GM18867 (cell line): ENCODE measurements around the gene PPP1R26.
"Not testable (repeated sequence)": the region's sequence is repeated elsewhere in the genome, so short reads cannot be mapped to it uniquely, and the experiment has no call there.

Experiments used
- ATAC-seq: cut with Tn5 transposase; IDR thresholded peaks from one replicate; pipeline ENCODE4 v1.9.1; 2021; ENCODE audit warnings: mild to moderate bottlenecking, moderate library complexity; ENCODE audit not compliant: unreplicated experiment

Gene PPP1R26

DNA sequence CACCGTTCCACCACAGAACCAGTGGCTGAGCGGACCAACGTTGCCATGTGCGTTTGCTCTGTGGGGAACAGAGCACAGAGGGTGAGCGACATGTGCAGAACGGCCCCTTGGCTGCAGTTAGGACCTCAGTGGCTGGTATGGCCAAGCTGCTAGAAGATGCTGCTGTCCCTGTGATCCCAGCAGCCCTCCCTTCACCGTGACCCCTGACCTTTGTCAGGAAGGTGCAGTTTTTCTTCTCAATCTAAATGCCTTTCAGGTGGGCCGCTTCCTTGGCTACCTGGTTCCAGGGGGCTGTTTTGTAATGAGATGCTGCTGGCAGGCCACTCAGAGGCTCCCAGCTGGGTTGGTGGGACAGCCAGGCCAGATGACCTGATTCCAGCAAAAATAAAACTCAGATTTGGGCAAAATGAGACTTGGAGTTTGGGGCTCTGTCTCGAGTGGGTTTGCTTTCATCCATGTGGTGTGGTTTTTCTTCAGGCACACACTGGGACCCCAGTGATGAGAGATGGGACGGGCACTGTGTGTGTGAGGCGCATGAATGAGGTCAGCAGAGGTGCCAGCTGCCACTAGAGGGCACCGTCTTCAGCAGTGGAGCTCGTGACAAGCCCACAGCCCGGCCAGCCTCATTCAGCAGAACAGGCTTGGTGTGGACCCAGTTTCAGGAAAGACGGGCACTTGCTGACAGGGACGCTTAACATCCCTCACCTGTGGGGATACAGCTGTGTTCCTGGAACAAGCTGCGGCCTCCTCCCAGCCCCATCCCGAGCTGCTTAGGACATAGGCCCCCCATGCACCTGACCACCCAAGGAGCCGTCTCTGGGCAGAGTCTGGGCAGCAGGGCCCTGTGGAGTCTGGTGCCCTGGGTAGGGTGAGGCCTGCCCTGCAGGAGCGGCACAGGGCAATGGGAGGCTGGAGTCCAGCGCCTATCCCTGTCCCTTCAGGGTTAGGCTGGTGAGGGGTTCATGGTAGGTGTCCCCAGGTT is 25.0 kb downstream of the PPP1R26 start:
- ATAC-seq = no peak

DNA sequence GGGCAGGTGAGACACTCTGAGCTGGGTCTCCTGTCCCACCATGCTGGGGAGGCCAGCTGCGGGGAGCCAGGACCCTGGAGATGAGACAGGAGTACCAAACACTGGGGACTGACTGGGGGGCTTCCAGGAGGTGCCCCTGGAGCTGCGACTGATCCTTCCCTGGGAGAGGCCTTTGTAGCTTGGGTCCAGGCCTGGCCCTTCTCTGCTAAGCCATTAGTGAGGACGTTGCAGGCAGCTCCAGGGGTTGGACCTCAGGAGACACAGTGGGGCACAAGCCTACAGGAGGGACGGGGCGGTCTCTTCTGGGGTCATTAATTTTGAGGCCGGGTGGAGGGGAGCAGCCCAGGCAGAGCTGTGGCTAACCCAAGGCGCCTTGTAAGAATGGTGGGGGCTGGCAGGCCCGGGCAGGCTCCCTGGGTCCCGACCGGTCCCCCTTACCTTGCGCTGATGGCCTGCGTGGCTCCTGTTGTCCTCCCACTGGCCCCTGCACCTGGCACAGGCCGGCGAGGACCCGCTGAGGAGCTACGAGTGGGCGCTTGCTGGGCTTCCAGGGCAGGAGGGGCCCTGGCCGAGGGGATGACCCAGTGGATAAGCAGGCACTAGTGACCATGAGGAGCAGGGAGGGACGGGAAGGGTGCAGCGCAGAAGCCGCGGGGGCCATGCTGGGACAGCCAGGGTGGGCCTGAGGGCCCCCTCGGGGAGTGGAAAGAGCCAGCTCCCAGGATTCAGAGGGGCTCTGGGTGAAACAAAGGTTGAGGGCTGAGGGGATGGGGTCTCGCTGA is 26.0 kb downstream of the PPP1R26 start:
- ATAC-seq = no peak

DNA sequence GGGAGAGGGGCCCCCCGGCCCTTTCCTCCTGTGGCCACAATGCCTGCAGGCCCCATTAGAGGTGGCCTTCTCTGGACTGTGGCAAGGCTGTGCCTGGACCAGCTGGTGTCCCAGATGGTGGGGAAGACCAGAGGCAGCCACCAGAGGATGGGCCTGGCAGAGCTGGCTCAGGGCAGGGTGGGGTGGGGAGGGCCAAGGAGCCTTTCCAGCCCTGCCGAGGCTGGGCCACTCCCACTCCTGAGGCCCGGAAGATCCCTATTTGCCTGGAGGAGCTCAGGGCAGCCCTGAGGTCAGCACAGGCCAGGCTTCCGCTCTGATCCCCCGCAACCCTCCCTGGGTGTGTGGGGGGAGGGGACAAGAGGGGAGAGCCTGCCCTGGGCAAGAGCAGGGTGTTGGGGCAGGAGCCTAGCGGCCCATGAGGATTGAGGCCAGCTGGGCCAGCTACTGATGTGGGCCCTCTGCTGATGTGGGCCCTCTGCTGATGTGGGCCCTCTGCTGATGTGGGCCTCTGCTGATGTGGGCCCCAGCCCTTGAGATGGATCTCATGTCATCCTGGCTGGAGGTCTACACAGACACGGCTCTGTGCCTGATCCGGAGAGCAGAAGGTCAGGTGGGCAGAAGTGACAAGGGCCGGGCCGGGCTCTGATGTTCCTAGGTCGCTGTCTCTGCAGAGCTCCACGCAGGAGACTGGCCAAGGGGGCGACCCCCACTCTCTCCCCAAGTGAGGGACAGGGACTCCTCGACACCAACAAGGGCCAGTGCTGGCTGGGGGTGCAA is 26.9 kb downstream of the PPP1R26 start:
- no peak for ATAC-seq

DNA sequence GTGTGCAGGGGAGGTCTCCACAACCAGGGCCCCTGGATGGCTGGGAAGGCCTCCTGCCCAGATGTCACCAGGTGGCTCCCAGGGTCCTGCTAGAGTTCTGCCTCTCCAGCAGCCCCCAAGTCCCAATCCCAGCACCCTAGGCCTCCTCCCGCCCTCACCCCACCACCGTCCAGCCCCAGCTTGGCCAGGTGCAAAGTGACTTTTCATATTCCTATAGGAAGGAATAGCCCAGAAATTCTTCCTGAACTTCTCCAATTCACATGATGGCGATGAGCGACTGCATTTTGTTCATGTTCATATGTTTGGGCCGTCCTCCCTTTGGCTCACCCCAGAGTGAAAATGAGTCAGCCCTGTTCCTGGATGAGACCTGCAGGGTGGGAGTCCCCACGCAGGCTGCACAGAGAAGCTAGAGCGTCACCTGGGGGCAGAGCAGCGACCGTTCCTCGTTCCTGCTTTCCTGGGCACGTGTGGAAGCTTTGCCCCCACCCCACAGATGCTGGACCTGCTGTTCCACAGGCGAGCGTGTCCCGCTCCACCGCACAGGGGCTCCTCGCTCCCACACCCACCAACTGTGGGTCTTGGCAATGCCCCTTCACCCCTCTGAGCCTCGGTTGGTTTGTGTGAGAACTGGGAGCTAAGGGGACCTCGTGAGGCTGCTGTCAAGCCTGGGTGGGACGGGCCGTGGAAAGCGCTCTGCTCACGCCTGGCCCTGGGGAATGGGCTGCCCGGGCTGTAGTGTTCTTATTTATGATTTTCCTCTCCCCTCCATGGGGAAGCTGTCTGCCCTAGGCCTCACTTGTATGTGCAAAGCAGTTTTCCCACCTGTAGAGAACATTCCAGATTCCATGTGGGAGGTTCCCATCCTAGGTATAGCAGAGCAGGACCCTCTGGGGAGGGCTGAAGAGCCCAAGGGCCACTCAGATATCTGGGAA is 27.8 kb downstream of the PPP1R26 start:
- no peak for ATAC-seq

DNA sequence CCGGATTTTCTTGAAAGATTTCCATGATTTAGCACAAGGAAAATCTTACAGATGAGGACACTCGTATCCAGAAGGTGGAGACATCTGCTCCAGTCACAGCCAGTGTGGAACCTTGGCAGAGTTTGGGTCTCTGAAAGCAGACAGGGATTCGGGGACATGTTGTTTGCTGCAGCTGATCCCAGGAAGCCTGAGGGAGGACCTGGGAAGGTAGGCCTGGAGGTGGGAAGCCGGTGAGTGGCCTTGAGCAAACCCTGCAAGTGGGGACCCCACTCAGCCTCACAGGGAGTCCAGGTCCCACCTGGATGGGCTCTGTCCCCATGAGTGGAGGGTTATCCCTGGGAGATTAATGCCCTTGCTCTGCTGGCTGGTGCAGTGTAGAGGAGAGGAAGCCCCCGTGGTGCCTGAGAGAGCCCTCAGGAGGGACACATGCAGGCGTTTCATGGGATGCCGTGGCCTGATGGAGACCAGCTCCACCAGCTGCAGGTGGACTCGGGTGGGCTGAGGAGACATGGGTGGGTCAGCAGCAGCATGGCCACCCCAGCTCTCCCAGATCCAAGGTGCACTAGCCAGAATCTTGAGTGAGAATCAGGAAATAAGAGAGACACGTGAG is 28.7 kb downstream of the PPP1R26 start:
- ATAC-seq = no peak

DNA sequence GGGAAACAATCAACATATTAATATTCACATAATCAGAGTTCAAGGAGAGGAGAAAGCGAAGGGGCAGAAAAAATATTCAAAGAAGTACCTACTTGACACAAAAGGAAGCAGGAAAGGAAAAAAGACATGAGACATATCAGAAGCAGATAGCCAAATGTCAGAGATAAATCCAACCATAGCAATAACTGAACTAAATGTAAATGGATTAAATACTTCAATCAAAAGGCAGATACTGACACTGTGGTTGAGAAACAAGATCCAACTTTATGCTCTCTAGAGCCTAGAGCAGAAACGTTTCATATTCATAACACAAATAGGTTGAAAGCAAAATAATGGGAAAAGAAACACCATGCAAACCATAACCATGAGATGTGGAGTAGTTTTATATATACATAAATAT is 29.9 kb downstream of the PPP1R26 start:
- ATAC-seq = no peak

DNA sequence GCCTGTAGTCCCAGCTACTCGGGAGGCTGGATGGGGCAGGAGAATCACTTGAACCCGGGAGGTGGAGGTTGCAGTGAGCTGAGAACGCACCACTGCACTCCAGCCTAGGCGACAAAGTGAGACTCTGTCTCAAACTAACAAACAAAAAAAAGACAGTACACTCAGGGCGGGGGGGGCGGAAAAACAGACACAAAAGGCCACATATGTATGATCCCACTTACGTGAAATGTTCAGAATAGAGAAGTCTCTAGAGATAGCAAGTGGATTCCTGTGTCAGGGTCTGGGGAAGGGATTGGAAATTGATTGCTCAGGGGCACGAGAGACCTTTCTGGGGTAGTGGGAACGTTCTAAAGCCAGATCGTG is 32.6 kb downstream of the PPP1R26 start:
- ATAC-seq = no peak

DNA sequence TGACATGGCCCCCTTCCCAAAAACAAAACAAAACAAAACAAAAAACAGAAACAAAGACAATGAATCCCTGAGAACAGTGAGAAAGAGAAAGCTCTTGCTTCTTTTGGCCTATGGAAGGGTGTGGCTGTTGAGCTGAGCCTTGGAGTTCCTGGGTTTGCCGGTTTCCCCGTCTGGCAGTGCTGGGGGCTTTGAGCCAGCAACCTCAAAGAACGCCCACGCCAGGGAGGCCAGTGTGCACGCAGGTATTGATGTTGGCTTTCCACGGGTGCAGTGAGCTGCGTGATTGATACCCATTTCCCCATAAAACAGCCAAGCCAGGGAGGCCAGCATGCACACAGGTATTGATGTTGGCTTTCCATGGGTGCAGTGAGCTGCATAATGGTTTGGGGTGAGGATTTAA is 33.3 kb downstream of the PPP1R26 start:
- ATAC-seq = no peak

DNA sequence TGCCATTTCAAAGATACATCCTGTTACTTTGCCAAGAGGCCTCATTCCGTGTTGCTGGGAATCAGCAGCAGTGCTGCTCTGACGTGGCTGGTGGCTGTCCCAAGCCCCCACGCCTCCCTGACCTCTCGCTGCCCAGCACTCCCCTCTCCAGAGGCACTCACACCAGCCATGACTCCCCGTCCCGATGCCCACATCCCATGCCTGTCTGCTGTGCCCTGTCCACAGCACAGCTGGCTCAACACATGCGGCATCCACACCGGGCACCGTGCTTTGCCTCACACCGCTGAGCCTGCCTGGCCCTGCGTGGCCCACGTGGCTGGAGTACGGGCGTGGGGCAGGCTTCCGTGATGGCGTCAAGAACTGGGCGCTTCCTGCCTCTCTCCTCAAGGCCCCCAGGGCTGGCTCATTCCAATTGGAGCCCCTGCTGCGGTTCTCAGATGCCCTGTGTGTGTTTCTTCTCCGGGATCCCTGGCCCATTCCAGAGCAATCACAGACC is 33.8 kb downstream of the PPP1R26 start:
- ATAC-seq = no peak

DNA sequence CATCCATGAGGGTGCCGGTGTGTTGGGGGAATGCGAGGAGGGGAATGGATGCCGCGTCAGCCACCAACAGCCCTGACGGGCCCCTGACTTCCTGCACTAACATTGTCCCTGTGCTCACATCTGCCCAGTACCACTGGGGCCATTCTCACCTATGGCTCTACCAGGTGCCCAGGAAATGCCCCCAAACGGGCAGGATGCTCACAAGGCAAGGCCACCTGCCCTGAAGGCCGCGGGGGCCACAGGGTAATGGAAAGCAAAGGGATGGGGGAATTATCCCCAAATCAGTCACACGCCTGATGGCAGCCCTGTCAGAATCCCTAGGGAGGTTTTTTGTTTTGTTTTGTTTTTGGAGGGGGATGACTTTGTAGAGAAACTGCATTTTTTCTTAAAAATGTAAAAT is 34.3 kb downstream of the PPP1R26 start:
- not testable (repeated sequence) for ATAC-seq

DNA sequence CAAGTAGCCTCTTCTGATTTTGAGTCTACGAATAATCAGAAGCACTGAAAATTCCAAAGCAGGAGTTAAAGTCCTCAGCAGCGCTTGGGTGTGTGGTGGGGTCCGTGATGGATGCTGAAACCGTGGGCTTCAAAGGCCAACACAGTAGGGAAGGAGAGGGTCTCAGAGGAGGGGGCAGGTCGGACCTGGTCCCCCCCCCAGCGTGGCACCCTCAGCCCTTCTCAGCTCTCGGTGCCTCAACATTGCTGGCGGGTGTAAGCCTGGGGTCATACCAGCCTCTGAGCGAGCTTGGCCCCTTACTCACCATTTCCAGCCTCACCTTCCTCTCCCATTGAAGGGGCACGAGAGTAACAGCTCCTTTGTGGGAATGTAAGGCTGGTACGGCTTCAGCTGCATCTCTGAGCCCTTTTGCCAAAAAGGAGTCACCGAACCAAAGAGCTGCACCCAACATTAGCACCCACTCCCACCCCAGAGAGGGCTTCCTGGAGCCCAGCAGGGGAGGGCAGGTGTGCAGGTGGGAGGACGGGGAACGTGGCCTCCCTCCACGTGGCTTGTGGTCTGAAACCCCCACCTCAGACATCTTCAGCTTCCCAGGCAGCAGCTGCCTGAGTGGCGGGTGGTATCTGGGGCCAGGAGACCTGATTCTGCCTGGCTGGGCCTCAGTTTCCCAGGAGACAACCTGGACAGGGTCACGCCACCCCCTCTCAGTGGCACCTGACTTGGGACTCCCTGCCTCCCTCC is 34.9 kb downstream of the PPP1R26 start:
- no peak for ATAC-seq

DNA sequence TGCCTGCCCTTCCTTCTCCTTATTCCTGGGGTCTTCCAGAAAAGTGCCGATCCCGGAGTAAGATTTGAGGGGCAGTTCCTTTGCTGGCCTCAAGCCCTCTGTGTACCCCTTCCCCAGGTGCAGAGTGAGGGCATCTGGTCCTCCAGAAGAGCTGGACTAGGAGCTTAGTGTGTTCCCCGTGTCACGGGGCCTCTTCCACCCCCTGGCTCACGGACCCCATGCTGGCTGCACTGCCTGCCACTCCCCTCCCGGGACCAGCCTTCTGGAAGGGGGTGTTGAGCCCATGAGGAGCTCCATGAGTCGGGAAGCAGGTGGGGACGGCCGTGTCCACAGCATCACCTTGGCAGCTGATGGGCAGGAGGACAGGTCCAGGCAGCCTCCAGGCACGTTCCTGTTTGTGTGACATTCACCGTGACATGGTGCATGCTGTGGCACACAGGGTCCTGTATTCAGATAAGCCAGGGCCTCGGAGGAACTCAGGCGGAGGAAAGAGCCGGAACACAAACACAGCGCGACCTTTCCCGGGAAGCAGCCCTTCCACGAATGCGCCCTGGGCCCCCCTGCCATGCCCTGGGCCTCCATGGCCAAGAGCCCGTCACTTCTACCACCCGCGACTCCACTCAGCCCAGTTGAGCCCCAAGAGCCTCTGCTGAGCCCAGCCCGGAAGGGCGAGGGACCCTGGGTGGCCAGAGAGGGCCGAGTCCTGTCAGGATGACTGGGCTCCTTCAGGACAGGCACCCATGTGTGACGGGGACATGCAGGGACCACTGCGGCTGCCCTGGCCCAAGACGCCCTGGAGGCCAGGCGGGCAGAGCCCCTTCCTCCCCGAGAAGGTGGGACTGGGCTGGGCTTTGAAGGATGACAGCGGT is 35.7 kb downstream of the PPP1R26 start:
- no peak for ATAC-seq

DNA sequence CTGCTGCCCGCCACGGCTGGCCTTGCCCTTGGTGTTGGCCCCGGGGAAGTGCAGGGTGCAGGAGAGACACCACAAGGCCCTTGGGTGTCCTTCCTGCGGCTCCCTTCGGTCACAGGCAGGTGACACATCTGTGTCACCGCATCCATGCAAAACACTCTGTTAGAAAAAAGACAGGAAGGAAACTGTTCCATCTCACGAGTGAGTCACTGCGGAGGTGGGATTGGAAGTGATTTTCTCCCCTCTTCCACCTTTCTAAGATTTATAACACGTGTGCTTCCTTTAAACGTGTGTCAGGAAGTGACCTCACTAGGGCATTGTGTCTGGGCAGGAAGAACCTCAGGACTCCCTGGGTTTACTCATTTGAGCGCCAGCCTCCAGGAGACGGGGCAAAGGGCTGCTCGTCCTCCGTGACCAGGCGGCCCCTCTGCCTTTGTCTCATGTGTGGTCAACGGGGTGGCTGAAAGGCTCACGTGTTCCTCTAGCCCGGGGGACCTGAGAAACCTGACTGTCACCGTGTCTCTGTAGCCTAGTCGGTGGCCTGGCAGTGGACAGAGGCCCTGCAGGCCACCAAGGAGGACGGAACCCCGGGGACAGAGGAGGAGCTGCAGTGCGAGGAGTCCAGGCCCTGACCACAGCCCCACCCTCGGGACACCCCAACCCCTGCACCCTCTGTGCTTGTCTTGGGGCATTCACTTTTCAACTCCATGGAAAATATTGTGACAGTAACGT is 36.7 kb downstream of the PPP1R26 start:
- ATAC-seq = no peak

DNA sequence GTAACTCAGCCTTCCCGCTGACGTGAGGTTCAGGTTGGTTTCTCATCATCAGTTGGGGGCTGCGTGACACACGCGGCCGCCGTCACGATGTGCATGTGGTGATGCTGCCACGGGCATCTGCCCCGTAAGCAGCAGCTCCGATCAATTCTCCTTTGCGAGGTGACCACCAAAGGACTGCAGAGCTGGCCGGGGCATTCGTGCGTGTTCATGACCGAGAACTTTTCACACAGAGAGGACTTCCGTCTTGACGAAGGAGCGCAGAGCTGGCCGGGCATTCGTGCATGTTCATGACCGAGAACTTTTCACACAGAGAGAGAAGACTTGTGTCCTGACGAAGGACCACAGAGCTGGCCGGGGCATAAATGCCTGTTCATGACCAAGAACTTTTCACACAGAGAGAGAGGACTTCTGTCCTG is 37.8 kb downstream of the PPP1R26 start:
- no peak for ATAC-seq

DNA sequence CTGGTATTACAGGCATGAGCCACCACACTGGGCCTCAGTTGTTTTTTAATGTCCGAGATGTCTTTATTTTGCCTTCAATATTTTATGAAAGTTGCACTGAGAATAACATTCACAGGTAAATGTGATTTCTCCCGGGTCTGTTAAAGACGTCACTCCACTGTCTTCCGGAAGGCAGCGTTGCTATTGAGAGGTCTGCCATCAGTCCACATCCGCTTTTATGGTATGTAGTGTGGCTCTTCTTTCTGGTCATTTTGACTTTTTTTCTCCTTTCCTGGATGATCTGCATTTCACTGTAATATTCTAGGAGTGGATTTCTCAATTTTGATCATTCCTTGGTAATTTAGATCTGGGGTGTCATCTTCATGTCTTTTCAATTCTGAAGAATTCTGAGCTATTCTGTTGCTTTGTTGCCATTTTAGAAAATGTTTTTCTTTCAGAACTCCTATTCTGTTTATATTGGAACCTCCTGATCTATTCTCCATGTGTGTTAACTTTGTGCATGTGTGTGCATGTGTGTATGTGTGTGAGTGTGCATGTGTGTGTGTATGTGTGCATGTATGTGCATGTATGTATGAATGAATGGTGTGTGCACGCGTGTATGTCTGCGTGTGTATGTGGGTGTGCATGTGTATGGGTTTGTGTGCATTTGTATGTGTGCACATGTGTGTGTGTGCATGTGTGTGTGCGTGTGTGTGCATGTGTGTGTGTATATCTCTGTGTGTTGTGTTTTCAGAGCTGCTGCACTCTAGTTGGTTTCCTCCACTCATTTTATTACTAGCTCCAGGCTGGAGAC is 39.8 kb downstream of the PPP1R26 start:
- no peak for ATAC-seq

DNA sequence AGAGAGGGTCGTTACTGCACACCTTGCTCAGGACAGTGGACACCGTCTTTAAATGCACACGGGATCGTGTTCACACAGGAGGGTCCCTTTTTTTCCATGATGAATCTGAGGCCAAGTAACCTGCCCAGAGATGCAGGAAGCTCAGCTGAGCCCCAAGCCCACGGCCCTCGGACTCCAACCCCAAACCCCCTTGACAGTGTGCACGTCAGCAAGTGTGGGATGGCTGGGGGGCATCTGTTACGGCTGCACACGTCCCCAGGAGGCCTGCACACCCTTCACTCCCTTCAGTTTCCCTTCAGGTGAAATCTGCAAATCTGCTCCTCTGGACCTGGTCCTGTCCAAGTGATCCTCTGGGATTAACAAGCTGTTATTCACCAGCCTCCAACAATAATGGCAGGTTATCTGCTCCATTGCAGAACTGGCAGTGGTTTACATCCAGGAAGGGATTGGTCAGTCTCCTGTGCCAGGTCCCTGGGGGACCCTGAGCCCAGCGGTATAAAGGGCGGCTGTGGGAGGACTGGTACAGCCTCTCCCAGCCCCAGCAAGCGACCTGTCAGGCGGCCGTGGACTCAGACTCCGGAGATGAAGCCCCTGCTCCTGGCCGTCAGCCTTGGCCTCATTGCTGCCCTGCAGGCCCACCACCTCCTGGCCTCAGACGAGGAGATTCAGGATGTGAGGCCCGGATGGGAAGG is 41.5 kb downstream of the PPP1R26 start, which contains the start of gene LCN1:
LCN1 (plus strand) TSS at position 525 of the 692 bp plus-strand sequence; CDS start at position 583, 58 bp downstream.
- ATAC-seq = no peak
